Kidney glomerular epithelial cell (primary cell): ENCODE measurements around the gene NKD1.

Source experiments
- DNase-seq: peaks from one replicate; lab custom pipeline; 2025; lab: John Stamatoyannopoulos, UW

The NKD1 gene

GRCh38 chr16:50696126-50696525 is 147.9 kb downstream of the NKD1 start:
- DNase-seq: no peak

- peak; percentile 76 for DNase-seq
Observed at GRCh38 chr16:50696575-50697420, 148.6 kb downstream of the NKD1 start.

- no peak for DNase-seq
Observed at GRCh38 chr16:50697421-50697715, 149.2 kb downstream of the NKD1 start.

GRCh38 chr16:50697881-50698767 is 149.9 kb downstream of the NKD1 start:
- peak; percentile 54 for DNase-seq
